Activated effector memory CD4-positive, alpha-beta T cell treated with anti-CD3 and anti-CD28 coated beads, Interleukin-2, amount 50 U/mL, for 16 hours (primary cell): ENCODE measurements around the gene WNK1.
"Not testable (repeated sequence)": the region's sequence is repeated elsewhere in the genome, so short reads cannot be mapped to it uniquely, and the experiment has no call there.

Experiments
- DNase-seq: peaks from one replicate; pipeline ENCODE4 v3.0.0-alpha.2; 2020

Gene WNK1

DNA sequence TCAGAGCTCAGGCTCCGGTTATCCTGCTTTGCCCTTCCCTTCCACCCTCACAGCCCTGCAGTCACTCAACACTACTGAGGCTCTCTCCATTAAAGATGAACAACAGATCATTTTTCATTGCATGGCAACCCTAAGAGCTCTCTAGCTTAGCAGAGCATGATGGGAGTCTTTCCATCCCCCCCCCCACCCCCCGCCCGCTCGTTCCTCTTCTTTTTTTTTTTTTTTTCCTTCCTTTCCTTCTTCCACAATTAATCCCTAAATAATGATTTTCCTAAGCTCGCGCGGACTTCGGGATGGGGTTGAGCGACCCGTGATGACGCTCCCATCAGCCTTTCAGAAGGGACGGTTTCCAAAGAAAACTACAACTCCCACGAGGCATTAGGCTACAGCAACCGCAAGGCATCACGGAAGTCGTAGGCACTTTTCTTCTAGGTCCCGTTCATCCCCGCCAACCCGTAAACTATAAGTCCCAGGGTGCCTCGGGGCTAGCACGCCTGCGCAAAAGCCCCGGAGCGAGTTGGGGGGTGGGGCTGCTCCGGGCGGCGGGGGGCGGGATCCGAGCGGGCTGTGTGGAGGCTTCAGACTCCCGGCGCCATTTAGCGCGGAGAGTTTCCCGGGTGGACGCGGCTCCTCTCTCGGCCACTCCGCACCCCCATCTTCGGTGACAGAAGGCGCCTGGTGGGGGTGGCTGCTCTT is at the start of gene WNK1:
Gene WNK1 (plus strand): TSS at position 581 of the 696 bp plus-strand sequence. CDS start 987 bp downstream, outside the sequence.
- DNase-seq = peak; percentile 99

DNA sequence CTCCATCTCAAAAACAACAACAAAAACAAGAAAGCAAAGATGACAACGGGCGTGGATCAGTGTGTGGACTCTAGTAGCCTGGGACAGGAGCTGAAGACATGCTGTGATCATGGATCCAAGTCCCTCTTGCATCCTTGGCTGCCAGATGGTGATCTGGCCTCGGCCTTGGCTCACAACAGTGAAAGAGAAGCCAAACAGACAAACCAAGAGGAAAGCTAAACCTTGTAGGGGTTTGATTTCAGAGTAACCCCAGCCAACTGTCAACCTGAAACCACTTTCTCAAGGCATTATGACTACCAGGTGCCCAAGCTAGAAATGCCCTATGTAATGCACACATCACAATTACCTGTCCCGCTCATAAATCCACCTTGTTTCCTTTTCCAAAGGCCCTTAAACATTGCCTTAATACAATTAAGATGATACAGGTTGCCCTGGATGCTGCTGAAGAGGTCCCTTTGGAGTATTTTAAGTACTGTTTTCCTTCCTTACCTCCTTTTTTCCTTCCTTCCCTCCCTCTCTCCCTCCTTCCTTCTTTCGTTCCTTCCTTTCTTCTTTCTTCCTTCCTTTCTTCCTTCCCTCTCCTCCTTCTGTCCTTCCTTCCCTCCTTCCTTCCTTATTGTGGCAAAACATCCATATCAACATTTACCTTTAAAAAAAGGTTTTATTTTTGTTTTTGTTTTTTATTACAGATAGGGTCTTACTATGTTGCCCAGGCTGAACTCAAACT is 47.7 kb upstream of the WNK1 start:
- no peak for DNase-seq

DNA sequence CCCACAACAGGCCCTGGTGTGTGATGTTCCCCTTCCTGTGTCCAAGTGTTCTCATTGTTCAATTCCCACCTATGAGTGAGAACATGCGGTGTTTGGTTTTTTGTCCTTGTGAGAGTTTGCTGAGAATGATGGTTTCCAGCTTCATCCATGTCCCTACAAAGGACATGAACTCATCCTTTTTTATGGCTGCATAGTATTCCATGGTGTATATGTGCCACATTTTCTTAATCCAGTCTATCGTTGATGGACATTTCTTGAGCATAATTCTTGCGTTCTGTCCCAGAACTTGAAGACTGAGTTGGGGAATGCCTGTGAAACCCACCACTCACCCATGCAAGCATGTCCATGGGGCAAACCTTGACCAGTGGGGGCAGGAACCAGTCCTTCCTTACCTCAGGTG is 44.3 kb upstream of the WNK1 start:
- DNase-seq = not testable (repeated sequence)

DNA sequence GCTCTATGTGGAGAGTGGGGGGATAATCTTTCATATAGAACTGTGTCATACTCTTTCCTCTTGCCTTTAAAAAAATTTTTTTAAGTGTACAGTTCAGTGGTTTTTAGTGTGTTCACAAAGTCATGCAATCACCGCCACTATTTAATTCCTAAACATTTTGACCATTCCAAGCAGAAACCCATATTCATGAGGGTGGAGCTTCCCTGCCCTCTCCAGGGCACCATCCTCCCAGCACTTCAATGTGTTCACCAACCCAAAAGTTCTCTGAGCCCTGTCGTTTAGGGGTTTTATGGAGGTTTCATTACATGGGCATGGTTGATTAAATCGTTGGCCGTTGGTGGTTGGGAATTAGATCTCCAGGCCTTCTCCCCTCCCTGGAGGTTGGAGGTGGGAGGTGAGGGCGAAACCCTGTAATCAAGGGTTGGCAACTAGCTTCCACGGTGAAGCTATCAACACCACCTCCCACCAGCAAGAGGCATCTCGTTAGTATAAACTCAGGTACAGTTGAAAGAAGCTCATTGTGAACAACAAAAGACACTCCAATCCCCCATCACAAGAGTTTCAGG is 42.8 kb upstream of the WNK1 start:
- DNase-seq = no peak

DNA sequence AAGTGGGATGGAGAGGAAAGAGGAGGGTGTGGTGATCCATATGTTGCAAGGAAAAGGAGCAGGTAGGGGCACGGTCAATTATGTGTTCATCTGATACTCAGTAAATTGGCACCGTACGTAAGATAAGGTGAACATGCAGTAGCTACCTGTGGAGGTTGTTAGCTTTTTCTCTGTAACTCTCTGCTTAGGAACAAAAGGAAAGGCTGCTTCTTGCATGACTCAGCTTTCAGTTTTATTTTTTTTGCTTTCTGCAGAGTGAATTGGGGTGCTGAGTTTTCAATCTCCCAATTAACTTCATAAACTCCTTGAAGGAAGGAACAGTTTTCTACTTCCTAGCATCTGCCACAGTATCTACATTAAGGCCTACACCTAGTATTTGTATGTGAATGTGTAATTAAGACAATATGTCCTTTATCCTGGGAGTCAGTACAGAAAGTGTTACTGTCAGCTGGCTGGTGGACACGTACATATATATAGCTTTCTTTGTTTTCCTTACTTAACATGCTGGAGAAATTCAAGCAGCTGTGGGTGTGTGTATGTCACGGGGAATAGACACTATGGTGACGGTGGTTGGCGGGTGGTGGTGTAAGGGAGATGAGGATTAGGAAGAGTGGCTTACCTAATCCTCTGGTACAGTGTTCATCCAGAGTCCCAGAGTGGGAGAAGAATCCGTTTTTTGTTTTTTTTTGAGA is 40.1 kb upstream of the WNK1 start:
- DNase-seq = no peak

DNA sequence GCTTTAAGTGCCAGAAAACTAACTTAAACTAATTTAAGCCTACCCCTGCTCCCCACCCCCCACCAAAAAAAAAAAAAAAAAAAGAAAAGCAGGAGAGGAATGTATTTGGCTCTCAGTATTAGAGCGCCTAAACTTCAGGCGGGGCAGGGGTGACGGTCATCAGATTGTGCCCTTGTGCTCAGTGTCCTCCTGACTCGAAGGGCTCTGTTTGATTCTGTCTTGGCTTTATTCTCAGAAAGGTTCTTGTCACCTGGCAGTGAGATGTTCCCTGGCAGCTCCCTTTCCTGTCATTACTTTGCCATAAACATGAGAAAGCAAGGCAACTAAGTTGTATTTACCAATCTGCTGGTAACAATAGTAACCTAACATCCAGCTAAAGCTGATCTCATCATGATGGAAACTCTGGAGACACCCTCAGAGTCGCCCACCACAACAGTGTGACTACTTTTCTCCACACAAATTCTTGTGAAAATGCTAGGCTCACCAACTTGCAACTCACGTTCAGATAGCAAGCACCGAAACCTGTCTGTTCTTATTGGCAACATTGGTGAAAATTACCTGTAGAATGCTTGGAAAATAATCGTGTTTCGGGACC is 39.0 kb upstream of the WNK1 start:
- DNase-seq = no peak

DNA sequence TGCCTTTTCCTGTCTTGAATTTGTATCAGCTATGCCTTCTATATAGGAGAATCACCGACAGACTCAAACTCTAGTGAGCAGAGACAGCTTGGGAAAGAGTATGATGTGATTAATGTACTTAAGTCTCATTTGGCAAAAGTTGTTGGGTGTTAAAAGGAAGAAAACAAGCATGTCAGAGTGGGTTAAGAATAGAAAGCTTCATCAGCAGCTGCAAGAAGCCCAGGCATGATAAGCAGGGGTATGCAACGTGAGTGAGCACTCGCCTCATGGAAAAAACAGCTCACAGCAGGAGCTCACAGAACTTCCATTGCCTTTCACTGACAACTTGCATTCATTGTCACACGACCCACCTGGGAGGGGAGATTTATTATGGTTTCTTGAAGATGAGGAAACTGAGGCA is 35.9 kb upstream of the WNK1 start:
- DNase-seq = peak; percentile 66

DNA sequence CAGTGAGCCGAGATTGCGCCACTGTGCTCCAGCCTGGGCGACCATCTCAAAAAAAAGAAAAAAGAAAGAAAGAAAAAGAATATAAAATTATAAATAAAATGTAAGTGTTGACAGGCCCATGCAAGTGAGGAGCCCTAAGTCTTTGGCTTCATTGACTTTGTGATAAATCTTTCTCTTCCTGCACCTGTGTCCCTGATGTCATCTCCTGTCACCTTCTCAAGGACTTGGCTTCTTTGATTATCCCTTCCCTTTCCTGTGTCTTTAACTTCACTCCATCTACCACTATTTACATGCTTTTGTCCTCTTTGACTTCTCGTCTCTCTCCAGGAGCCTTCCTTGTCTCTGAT is 33.6 kb upstream of the WNK1 start:
- DNase-seq = no peak

DNA sequence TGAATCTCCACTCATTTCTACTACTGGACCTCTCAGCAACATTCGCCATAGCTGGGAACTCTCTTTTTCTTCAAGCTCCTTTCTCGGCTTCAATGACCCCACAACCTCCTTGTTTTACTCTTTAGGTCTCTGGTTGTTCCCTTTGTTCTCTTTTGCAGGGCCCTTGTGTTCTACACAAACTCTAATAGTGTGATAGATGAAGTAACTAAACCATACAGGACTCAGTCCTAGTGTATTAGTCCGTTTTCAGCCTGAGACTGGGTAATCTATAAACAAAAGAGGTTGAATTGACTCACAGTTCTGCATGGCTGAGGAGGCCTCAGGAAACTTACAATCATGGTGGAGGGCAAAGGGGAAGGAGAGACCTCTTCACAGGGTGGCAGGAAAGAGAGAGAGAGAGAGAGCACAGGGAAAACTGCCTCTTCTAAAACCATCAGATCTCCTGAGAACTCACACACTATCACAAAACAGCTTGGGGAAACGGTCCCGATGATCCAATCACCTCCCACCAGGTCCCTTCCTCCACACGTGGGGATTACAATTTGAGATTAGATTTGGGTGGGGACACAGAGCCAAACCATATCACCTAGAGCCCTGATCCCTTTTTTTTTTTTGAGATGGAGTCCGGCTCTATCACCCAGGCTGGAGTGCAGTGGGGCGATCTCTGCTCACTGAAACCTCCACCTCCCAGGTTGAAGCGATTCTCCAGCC is 32.0 kb upstream of the WNK1 start:
- no peak for DNase-seq

DNA sequence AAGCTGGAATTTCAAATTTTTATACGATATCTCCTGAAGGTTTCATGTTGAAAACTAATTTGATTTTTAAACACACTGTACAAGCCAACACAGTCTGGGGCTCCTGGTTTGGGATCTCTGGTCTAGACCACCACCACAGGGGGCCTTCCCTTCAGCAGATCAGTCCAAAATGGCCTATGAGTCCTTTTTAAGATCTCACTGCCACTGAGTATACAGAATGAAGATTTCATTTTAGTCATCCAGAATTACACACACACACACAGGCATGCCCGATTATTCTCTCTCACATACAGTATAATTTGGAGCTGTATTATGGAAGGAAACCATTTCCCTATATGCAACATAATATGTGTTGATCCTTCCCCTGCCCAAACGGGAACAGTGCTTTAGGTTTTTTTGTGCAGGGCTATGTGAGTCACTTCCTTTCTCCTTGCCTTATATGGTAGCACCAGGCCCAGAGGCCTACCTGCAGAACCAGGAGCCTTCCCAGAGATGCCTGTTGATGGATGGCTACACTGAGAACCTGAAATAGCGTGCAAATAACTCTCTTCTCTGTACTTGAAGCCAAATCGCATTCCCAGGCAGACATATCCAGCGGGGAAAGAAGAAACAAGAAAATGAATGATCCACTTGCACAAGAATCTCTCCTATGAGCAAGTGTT is 28.1 kb upstream of the WNK1 start:
- peak; percentile 66 for DNase-seq

DNA sequence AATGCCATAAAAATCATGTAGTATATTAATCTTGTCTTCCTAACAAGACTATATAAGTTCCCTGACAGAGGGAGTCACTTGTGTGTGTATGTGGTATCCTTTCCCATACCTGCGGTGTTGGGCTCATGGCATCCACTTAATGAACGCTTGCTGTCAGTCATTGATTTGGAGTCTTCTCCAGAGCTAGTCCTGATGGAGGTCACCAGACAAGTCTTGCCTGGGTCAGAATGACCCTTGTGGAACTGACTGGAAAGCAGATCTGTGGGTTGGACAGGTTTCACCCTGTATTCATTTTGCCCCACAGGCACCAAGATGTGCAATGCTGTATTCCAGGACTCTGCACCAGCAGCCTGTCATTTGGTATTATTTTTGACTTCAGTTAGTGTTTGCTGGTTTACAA is 27.3 kb upstream of the WNK1 start:
- DNase-seq = no peak

DNA sequence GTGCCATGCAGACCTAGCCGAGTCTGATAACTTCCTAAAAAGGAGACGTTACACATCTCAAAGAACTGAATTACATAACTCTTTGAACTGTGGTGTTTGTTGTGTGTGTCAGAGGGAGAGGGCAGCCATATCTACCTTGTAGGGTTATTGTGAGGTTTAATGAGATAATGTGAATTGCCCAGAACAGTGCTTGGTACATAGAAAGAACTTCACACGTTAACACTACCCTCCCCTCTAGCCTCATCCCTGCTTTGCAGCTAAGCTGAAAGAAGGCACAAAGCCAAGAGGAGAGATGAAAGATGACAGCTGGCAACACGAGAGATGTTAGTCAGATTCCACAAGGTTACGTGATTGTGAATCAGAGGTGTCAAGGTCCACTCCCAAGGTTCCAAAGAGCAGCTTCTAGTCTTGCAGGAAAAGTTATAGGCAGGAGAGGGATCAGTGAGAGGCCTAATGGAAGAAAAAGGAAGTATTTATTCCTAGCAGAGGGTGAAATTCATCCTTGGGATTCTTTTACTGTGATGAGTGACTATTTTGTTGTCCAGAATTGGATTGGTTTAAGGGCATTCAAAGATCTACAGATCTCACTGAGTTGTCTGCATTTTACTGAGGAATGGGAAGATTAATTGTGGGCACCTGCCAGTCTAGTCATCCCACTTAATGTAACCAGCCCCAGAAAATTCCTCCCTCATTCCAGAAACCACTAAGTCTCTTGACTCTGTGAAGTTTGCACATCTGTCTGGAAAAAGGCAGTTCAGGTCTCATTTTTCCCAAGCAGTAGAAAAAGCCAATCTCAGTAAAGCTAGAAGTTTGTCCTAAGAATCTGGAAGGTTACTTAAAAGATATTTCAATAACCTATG is 25.9 kb upstream of the WNK1 start:
- no peak for DNase-seq

DNA sequence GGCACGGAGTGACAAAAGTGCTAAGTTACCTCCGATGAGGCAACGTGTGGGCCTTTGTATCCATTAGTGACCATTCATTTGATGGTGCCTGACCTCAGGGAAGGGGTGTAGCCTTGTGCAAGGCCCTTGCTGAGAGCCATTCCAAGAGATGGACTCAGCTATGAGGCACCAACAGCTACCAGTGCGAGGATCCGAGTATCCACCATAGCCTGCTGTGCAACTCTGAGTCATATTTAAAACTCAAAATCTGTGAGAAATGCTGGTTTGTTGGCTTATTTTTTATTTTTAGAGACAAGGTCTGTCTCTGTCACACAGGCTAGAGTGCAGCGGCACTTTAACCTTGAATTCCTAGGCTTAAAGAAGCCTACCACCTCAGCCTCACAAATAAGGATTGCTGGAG is 25.1 kb upstream of the WNK1 start:
- DNase-seq = no peak

DNA sequence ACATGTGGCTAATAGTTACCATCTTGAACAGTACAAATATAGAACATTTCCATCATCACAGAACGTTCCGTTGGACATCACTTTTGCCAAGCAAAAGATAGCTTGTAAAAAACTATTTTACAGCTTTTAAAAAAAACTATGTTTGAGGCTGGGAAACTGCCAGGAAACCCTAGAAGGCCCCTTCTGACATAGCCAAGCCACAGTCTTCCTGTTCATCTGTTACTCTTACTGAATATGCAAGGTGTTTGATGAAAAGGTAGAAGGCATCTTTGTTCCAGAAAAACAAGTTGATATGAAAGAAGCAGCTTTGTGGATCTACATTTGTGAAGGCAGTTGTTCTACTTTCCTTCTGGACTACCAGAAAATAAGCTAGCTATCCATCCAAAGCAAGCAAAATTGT is 23.6 kb upstream of the WNK1 start:
- DNase-seq = no peak

DNA sequence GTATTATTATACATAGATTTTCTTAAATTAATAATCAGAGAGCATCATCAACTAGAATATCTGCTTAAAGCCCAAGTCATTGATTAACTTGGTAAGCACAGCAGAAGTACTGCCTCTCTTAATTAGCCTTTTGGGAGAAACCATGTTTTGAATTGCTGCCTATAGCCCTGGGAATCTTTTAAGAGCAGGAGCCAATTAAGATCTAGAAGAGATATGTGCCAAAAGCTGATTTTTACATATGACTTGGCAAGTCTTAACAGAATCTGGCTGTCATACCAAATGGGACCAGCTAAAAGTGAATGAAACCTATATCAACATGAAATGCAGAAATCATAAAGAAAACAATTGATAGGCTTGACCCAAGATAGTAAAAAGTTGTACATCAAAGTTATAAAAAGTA is 23.2 kb upstream of the WNK1 start:
- no peak for DNase-seq

DNA sequence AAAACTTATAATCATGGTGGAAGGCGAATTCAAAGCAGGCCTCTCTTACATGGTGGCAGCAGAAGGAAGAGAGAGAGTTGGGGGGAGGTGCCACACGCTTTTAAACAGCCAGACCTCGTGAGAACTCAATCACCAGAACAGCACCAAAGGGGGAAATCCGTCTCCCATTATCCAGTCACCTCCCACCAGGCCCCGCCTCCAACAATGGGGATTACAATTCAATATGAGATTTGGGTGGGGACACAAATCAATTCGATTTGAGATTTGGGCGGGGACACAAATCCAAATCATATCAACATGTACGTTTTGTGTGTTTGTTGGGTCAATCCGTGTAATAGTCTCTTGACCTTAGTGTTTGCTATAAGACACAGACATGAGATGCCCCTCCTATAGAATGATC is 21.8 kb upstream of the WNK1 start:
- no peak for DNase-seq

DNA sequence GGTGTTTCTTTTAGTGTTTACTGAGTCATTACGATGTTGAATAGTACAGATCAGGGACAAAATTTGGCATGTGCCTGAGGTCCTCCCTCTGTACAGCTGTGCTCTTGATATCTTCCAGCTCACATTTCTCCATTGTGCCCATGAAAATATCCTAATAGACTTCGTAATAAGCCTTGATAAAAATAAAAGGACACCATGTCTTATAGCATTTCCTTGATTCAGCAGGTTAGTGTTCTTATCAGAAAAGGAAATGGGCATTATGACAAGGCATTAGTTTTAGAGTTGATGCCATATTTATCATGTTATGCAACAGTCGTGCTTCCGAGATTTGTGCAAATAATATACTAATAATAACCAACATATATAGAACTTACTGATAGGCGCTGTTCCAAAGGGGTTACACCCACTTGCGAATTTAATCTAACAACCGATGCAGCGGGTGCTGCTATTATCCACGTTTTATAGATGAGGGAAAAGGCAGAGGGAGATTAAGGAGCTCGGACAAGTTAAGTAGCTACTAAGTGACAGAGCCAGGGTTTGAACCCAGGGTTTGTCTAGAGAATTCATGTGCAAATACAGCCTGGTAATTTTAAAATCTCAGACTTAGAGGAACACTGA is 15.1 kb upstream of the WNK1 start:
- no peak for DNase-seq

DNA sequence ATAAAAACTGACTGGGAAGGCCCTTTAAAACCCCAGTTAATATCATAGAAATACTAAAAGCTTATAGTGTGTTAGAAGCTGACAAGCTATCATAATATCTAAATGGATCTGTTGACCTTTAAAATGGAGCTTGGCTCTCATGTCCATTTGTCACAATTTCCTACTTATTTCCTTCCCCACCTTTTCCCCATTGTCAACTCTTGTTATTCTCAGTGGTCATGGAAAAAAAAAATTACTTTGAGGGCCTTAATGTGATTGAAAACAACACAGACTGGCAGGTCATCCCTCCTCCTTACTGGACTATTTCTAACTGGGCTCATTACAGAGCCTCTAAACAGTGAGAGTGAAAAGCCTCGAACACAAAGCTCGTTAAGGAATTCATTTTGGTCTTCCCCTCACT is 13.7 kb upstream of the WNK1 start:
- DNase-seq = no peak

DNA sequence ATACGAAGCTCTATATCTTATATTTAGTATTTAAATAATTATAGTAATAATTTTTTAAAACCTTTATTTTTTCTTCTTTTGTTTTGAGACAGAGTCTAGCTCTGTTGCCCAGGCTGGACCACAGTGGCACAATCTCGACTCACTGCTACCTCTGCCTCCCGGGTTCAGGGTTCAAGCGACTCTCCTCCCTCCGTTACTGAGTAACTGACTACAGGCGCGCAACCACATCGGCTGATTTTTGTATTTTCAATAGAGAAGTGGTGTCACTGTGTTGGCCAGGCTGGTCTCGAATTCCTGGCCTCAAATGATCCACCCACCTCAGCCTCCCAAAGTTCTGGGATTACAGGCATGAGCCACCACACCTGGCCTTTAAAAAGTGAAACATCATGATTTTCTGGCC is 13.0 kb upstream of the WNK1 start:
- no peak for DNase-seq

DNA sequence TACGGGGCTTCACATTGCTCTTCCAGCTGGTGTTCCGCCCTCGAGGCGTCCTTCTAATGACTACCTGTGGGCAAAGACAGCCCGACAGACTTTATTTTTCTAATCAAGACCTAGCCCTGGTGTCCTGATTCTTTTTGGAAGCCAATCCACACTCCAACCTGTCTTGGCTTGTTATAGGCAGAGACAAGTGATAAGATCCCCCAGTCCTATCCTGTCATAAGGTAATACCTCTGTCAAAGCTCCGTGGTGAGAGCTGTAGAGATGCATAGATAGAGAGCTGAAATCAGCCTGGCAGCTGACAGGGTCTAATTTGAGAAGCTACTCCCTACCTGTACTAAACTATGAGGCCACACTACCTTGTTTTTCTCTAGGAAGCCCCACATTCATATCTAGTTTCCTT is 11.5 kb upstream of the WNK1 start:
- no peak for DNase-seq

DNA sequence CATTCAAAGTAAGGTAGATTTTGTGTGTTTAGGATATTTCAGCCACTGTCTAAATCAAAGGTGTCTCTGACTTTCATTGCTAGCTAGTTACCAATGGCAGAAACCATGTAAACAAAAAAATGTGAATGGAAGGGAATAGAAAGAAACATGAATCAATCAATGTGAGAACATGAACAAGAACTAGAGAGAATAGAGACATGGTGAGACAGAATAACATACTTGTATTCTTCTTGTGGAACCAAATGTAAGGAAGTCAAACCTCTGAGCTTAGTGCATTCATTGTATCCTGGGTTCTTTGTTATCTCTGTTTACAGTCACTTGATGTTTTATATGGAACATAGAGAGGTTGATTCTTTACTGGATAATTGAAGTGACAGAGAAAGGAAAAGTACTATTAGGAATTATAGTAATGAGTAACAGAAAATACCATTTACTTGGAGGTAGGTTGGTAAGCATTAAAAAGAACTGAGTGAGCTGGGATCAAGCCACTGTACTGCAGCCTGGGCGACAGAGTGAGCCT is 2.6 kb upstream of the WNK1 start:
- DNase-seq = no peak
